ENCODE measurements around the gene ADCY3.

DNA sequence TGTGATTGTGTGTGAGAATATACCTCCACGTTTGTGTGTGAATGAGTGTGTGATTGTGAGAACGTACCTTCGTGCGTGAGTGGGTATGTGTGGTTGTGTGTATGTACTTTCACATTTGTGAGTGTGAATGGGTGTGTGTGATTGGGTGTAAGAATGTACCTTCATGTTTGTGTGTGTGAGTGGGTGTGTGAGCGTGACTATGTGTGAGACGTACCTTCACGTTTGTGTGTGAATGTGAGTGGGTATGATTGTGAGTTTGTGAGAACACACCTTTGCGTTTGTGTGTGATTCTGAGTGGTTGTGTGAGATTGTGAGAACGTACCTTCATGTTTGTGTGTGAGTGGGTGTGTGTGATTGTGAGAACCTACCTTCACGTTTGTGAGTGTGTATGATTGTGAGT lies 5.8 kb upstream of the ADCY3 start:
- TF ChIP-seq EZH2 (IDR thresholded peaks at IDR 0.05; ENCODE audit: insufficient read depth, poor library complexity, severe bottlenecking): no peak
- TF ChIP-seq EZH2phosphoT487 (IDR thresholded peaks at IDR 0.05; ENCODE audit: insufficient read depth, low read depth): no peak

Data from GM23248 (cell line).